Esophagus muscularis mucosa (tissue), 4 donors: Measurements from ENCODE around the gene SMCO3. TPM values are rescaled to one million over a fixed set of nuclear protein-coding genes. Genes with fewer than 3 reads are reported as not detected.

ENCODE experiments used
- DNase-seq: peaks from one replicate; pipeline ENCODE4 v3.0.0-alpha.2; 2017; ENCODE audit errors: extremely low spot score
- H3K27ac ChIP-seq, 4 donors: fragments of 200-600 bp; sonication (generic); replicated peaks in 1 of 4; 1 replicate in 3 of 4; 2 replicates in 1 of 4; pipeline ENCODE4 v1.5.1; 2016 to 2019; ENCODE audit warnings: mild to moderate bottlenecking in 1 of 4
- H3K27me3 ChIP-seq, 4 donors: fragments of 200-600 bp; sonication (generic); one replicate each; pipeline versions ENCODE4 v1.5.1 to v1.6.0; 2016 to 2019
- H3K36me3 ChIP-seq, 4 donors: fragments of 200-600 bp; sonication (generic); one replicate each; pipeline ENCODE4 v1.5.1; 2016 to 2019
- H3K4me1 ChIP-seq, 4 donors: fragments of 200-600 bp; sonication (generic); one replicate each; pipeline ENCODE4 v1.5.1; 2016 to 2019
- H3K4me3 ChIP-seq, 4 donors: fragments of 200-600 bp; sonication (generic); 1 replicate in 2 of 4; 2 replicates in 2 of 4; pipeline ENCODE4 v1.5.1; 2016 to 2019; ENCODE audit warnings: mild to moderate bottlenecking in 4 of 4, moderate library complexity in 1 of 4
- H3K9me3 ChIP-seq, 4 donors: fragments of 200-600 bp; sonication (generic); 1 replicate in 3 of 4; 2 replicates in 1 of 4; pipeline ENCODE4 v1.5.1; 2016 to 2019
- EP300 ChIP-seq: sonication (generic); formaldehyde crosslinking; IDR thresholded peaks from one replicate; pipeline ENCODE4 v1.6.1; 2017; ENCODE audit warnings: antibody characterized with exemption
- POLR2A ChIP-seq: fragments of 450-650 bp; IDR thresholded peaks from one replicate; pipeline ENCODE4 v1.6.1; 2017; ENCODE audit warnings: antibody characterized with exemption, moderate library complexity, mild to moderate bottlenecking, low read depth
- POLR2AphosphoS5 ChIP-seq, 2 donors: sonication (generic); formaldehyde crosslinking; IDR thresholded peaks; one replicate each; pipeline ENCODE4 v1.6.1; 2017; ENCODE audit warnings: antibody characterized with exemption in 2 of 2
- WGBS: methylation state at CpG from one replicate; pipeline ENCODE4 v1.1.5; 2018; 5-methylcytosine and 5-hydroxymethylcytosine counted together
- intact Hi-C: fragments of 100-400 bp; cut with DNase I; formaldehyde crosslinking; loops from one replicate; pipeline ENCODE4 v1.15.1; 2023
- total RNA-seq, 4 donors: library from RNA; depleted of rRNA; stranded (reverse); fragments of >200 nt; gene quantifications; one replicate each; pipeline versions ENCODE4 v1.1.0 to v1.2.1, GENCODE V29; 2016
- TF ChIP-seq, protein P1 (sequence below), 3 experiments: fragments of 200-600 bp in 2 of 3; fragments of 450-650 bp in 1 of 3; sonication (generic) in 2 of 3; IDR thresholded peaks; one replicate each; pipeline ENCODE4 v1.5.1; 2017 to 2019; ENCODE audit warnings: antibody characterized with exemption in 3 of 3, mild to moderate bottlenecking in 2 of 3, moderate library complexity in 1 of 3

SMCO3 gene
- total RNA-seq, 4 donors from 2014 or later: 0.23 TPM; not detected in 3

DNA sequence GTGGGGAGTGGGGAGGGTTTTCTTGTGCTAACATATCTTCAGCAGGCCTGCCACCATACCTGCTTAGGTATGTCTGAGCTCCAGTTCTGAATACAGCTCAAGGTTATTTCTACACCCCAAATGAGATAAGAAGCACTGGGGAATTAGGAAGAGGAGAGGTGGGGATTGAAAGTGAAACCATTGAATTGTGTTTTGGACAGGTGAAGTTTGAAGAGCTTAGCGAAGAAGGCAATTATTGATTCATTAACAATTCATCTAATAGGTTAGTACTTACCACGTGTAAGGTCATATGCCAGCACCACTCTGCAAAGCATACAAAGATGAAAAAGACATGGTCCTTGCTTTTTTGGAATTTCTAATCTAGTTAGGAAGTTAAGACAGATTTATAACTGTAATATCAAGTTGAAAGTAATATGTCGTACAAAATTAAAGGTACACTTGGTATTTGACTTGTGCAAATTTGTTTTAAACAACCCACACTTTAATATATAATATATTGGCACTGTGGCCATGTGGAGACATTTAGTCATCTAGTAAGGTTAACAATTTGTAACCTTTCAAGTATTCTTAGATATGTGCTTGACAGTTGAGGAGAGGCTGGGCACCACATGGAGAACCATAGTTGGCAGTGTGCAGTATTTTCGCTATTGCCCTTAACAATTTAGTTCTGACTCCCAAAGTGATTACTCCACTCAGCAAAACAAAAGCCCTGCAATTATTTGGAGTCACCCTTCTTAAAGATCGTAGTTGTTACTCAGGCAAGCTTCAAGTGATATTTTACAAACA, 3.6 kb downstream of the SMCO3 start:
- H3K4me3 ChIP-seq: no peak overlapping the region
- peaks cover 0 to 5% (median 0%) of the 10 kb centered on the region in 4 donors for H3K4me1 ChIP-seq
- no peaks in the 10 kb centered on the region for H3K9me3 ChIP-seq
- no peak for TF ChIP-seq EP300
- TF ChIP-seq, protein P1, sequence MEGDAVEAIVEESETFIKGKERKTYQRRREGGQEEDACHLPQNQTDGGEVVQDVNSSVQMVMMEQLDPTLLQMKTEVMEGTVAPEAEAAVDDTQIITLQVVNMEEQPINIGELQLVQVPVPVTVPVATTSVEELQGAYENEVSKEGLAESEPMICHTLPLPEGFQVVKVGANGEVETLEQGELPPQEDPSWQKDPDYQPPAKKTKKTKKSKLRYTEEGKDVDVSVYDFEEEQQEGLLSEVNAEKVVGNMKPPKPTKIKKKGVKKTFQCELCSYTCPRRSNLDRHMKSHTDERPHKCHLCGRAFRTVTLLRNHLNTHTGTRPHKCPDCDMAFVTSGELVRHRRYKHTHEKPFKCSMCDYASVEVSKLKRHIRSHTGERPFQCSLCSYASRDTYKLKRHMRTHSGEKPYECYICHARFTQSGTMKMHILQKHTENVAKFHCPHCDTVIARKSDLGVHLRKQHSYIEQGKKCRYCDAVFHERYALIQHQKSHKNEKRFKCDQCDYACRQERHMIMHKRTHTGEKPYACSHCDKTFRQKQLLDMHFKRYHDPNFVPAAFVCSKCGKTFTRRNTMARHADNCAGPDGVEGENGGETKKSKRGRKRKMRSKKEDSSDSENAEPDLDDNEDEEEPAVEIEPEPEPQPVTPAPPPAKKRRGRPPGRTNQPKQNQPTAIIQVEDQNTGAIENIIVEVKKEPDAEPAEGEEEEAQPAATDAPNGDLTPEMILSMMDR (IDR thresholded peaks at IDR 0.05): no peak
- no peak for TF ChIP-seq POLR2A
- no peak for TF ChIP-seq POLR2AphosphoS5 (IDR thresholded peaks at IDR 0.05)
- H3K36me3 ChIP-seq: no peaks in the 10 kb centered on the region
- DNase-seq: no peak
- intact Hi-C loops: no loop called here
- H3K27ac ChIP-seq: no peak overlapping the region
- no peaks in the 10 kb centered on the region for H3K27me3 ChIP-seq
- WGBS: 92% methylated on average over 5 of the region's 5 CpGs

DNA sequence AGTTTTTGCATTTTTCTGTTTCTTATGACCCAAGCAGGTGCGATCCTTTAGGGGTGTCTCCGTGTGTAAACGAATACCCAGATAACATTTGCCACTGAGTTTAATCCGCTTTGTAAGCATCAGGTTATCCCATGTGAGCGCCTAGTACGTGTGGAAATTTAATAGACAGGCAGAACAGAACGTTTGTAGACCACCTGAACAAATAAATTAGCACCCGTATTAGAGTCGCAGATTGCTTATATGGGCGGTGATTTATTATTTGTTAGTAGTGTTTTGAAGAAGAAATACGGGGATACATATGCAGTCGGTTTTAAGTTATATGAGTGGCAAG, 10.2 kb downstream of the SMCO3 start:
- intact Hi-C loops: loop anchor here (5.0 kb wide), 1 partner anchor 36 kb away; no protein-coding TSS in a partner anchor
- no peaks in the 10 kb centered on the region for H3K9me3 ChIP-seq
- DNase-seq: no peak
- peaks cover 13 to 24% (median 22%) of the 10 kb centered on the region in 4 donors for H3K4me1 ChIP-seq
- H3K27ac ChIP-seq: peak overlapping the region; percentile 91 to 96 (median 92)
- H3K4me3 ChIP-seq: peak overlapping the region; percentile 82 to 96 (median 85)
- TF ChIP-seq EP300 (no peak), POLR2AphosphoS5 (IDR thresholded peaks at IDR 0.05) (no peak), POLR2A (no peak)
- TF ChIP-seq, protein P1 (IDR thresholded peaks at IDR 0.05): no peak
- peaks cover 0 to 16% (median 6%) of the 10 kb centered on the region in 4 donors for H3K36me3 ChIP-seq
- no peaks in the 10 kb centered on the region for H3K27me3 ChIP-seq
- WGBS: under 1% methylated on average over 12 of the region's 12 CpGs

DNA sequence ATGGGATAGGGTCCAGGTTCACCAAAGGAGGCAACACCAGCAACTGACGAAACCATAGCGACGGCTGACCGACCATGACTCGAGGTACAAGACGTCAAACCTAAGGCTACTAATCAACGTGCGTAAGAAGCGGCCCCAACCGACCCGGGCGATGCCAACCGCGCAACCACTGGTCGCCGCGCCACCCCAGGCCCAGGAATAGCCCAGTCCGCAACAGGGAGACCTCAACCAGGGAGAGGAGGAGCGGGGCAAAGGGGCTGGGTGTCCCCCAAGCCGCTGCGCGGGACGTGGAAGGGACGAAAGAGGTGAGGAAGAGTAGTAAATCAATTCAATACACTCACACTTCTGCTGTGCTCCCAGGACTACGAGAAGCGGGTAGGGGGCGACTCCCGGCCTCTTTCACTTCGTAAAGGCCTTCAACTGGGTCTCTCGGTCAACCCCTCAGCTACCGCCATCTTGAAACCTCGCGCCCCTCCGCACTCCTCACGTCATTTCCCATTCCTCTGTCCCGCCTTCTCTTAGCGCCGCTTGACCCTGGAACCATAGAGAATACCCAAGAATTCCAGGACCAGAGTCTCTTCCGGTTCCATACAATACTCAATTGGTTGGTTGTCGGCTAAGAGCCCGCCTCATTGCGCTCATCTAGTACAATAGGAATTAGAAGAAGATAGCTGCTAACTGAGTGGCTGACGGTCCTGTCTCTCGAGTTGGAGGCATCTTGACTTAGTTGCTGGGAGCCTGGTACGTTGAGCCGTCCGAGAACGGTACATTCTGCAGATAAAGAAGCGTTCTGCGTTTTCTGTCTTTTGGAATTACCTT, 10.8 kb downstream of the SMCO3 start, which contains the start of the genes C12orf60 and WBP11:
TSS of gene C12orf60 (plus strand) at position 660 of the 819 bp plus-strand sequence. CDS start 19,266 bp downstream, outside the sequence.
TSS of gene WBP11 (minus strand) at position 468 of the 819 bp plus-strand sequence. CDS start 2,095 bp downstream, outside the sequence.
- Histone ChIP-seq H3K9me3 (no peaks in the 10 kb centered on the region), H3K36me3 (peaks cover 0 to 22% (median 11%) of the 10 kb centered on the region in 4 donors), H3K4me3 (peak within 1 kb of the TSS; percentile 82 to 96 (median 85)), H3K4me1 (peaks cover 13 to 24% (median 22%) of the 10 kb centered on the region in 4 donors), H3K27ac (peak within 1 kb of the TSS; percentile 91 to 96 (median 92)), H3K27me3 (no peaks in the 10 kb centered on the region)
- TF ChIP-seq POLR2A (peak; percentile 13), EP300 (no peak), POLR2AphosphoS5 (IDR thresholded peaks at IDR 0.05) (peak; percentile 89 to 96)
- TF ChIP-seq, protein P1 (IDR thresholded peaks at IDR 0.05): peak in 1 of 3 experiments; percentile 13
- peak; percentile 99 for DNase-seq
- WGBS: under 1% methylated on average over 44 of the region's 50 CpGs
- intact Hi-C loops: loop anchor here (5.0 kb wide), 1 partner anchor 36 kb away; no protein-coding TSS in a partner anchor

DNA sequence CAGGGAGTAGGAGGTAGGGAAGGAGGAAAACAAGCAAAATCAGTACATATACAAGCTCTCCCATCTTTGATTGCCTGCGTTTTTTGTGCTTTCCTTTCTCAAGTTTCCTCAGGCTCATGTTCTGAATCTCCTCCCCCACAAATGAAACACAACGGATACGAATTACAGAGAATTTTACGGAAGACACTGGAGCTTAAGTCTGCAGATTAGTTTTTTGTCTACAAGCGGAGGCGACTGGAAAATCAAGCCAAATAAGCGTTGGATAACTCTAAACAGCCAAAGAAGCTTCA, 11.3 kb downstream of the SMCO3 start:
- DNase-seq: no peak
- intact Hi-C loops: loop anchor here (5.0 kb wide), 1 partner anchor 35 kb away; no protein-coding TSS in a partner anchor
- Histone ChIP-seq H3K27me3 (no peaks in the 10 kb centered on the region), H3K4me3 (peak overlapping the region; percentile 82 to 96 (median 85)), H3K36me3 (peaks cover 1 to 27% (median 16%) of the 10 kb centered on the region in 4 donors), H3K27ac (peak overlapping the region; percentile 91 to 96 (median 92)), H3K9me3 (no peaks in the 10 kb centered on the region), H3K4me1 (peaks cover 13 to 24% (median 22%) of the 10 kb centered on the region in 4 donors)
- 0% methylated on average over 7 of the region's 7 CpGs for WGBS
- TF ChIP-seq POLR2A (no peak), POLR2AphosphoS5 (IDR thresholded peaks at IDR 0.05) (no peak), EP300 (no peak)
- TF ChIP-seq, protein P1 (IDR thresholded peaks at IDR 0.05): no peak
